Caco-2 (cell line): ENCODE data around the gene CYB5D1. TPM values are rescaled to one million over a fixed set of nuclear protein-coding genes. Genes with fewer than 3 reads are reported as not detected.

Source experiments
- BruUV-seq: library from RNA; stranded (reverse); fragments of 400-500 nt; replicated peaks from 2 replicates; lab custom pipeline; 2021; lab: Mats Ljungman, UMichigan
- CTCF ChIA-PET: fragments of 300-600 bp; sonication (Branson Sonifier 250); formaldehyde crosslinking; loops from one replicate; lab custom pipeline; 2022; ENCODE audit warnings: antibody characterized with exemption; lab: Charles Lee
- POLR2A ChIA-PET: fragments of 300-600 bp; sonication (Branson Sonifier 250); formaldehyde crosslinking; loops from one replicate; lab custom pipeline; 2022; ENCODE audit warnings: antibody characterized with exemption; lab: Charles Lee
- DNase-seq, 2 experiments: peaks; one replicate each; pipeline versions ENCODE4 v3.0.0 to v3.0.0-alpha.2; 2020 to 2022
- H3K27me3 ChIP-seq: replicated peaks from 2 replicates; pipeline ENCODE4 v1.6.0; 2011; ENCODE audit warnings: low read length; ENCODE audit not compliant: control insufficient read depth, insufficient read depth
- H3K36me3 ChIP-seq: 2 replicates; pipeline ENCODE4 v1.5.1; 2011; ENCODE audit warnings: low read length; ENCODE audit not compliant: control insufficient read depth, insufficient read depth
- H3K4me1 ChIP-seq: fragments of 250-450 bp; sonication (Bioruptor Pico); 2 replicates; pipeline ENCODE4 v1.5.1; 2020; ENCODE audit warnings: mild to moderate bottlenecking
- H3K4me3 ChIP-seq: 2 replicates; pipeline ENCODE4 v1.5.1; 2011; ENCODE audit warnings: low read depth, mild to moderate bottlenecking, control low read depth, low read length
- H3K9me3 ChIP-seq: fragments of 250-450 bp; sonication (Bioruptor Pico); 2 replicates; pipeline ENCODE4 v1.5.1; 2020; ENCODE audit warnings: mild to moderate bottlenecking, moderate library complexity
- H3K27ac Mint-ChIP-seq: one replicate; pipeline ENCODE4 v1.8.0; 2022; ENCODE audit warnings: mixed read lengths; ENCODE audit not compliant: unreplicated experiment
- H3K27me3 Mint-ChIP-seq: one replicate; pipeline ENCODE4 v1.8.0; 2022; ENCODE audit warnings: mixed read lengths; ENCODE audit not compliant: insufficient read depth, unreplicated experiment
- H3K36me3 Mint-ChIP-seq: one replicate; pipeline ENCODE4 v1.8.0; 2022; ENCODE audit warnings: mild to moderate bottlenecking, mixed read lengths; ENCODE audit not compliant: insufficient read depth, unreplicated experiment
- H3K4me1 Mint-ChIP-seq: one replicate; pipeline ENCODE4 v1.8.0; 2022; ENCODE audit warnings: low read depth, mixed read lengths; ENCODE audit not compliant: unreplicated experiment
- H3K4me3 Mint-ChIP-seq: one replicate; pipeline ENCODE4 v1.8.0; 2022; ENCODE audit warnings: mild to moderate bottlenecking, moderate library complexity, mixed read lengths; ENCODE audit not compliant: unreplicated experiment
- H3K9me3 Mint-ChIP-seq: one replicate; pipeline ENCODE4 v1.8.0; 2022; ENCODE audit warnings: mixed read lengths; ENCODE audit not compliant: unreplicated experiment
- CTCF ChIP-seq, 2 experiments: fragments of 200-600 bp in 1 of 2; IDR thresholded peaks; 1 replicate in 1 of 2; 2 replicates in 1 of 2; pipeline versions ENCODE4 v1.5.1 to v1.8.0; 2011 to 2022; ENCODE audit warnings: antibody characterized with exemption in 1 of 2, control low read depth in 1 of 2, inconsistent platforms in 1 of 2, low read depth in 1 of 2, low read length in 1 of 2, mild to moderate bottlenecking in 1 of 2, moderate library complexity in 1 of 2; ENCODE audit not compliant: insufficient read depth in 1 of 2, severe bottlenecking in 1 of 2, unreplicated experiment in 1 of 2
- intact Hi-C: fragments of 100-400 bp; cut with micrococcal nuclease; formaldehyde crosslinking; loops from one replicate; pipeline ENCODE4 v1.10.0; 2022; ENCODE audit not compliant: unreplicated experiment
- total RNA-seq: library from RNA; stranded (reverse); gene quantifications from 2 replicates; pipeline ENCODE4 v1.2.3, GENCODE V29; 2022

CYB5D1 gene
- total RNA-seq, 1 experiment from 2014 or later, result 6.1 TPM

GRCh38 chr17:7882068-7882467, 24.3 kb downstream of the CYB5D1 start:
- no peaks in the 10 kb centered on the region for H3K27me3 Mint-ChIP-seq
- Histone ChIP-seq H3K4me3 (no peak overlapping the region), H3K27me3 (no peaks in the 10 kb centered on the region), H3K36me3 (no peaks in the 10 kb centered on the region), H3K4me1 (no peaks in the 10 kb centered on the region), H3K9me3 (no peaks in the 10 kb centered on the region)
- intact Hi-C loops, result no loop called here
- DNase-seq, result no peak
- no peaks in the 10 kb centered on the region for H3K4me1 Mint-ChIP-seq
- no peak overlapping the region for H3K4me3 Mint-ChIP-seq
- no peaks in the 10 kb centered on the region for H3K36me3 Mint-ChIP-seq
- no peaks in the 10 kb centered on the region for H3K9me3 Mint-ChIP-seq
- no TSS peak for BruUV-seq
- ChIA-PET CTCF (no interaction called here), POLR2A (no interaction called here)
- H3K27ac Mint-ChIP-seq, result no peak overlapping the region
- TF ChIP-seq CTCF (IDR thresholded peaks at IDR 0.05; ENCODE audit: insufficient read depth in 1 of 2, low read depth in 1 of 2, low read length in 1 of 2, severe bottlenecking in 1 of 2, unreplicated experiment in 1 of 2), result no peak

- Histone ChIP-seq H3K27me3 (no peaks in the 10 kb centered on the region), H3K36me3 (no peaks in the 10 kb centered on the region), H3K4me3 (no peak overlapping the region), H3K4me1 (no peaks in the 10 kb centered on the region), H3K9me3 (no peaks in the 10 kb centered on the region)
- Mint-ChIP-seq H3K27me3 (no peaks in the 10 kb centered on the region), H3K9me3 (no peaks in the 10 kb centered on the region), H3K4me3 (no peak overlapping the region), H3K27ac (no peak overlapping the region), H3K4me1 (no peaks in the 10 kb centered on the region), H3K36me3 (no peaks in the 10 kb centered on the region)
- ChIA-PET CTCF (no interaction called here), POLR2A (no interaction called here)
- no peak for DNase-seq
- no TSS peak for BruUV-seq
- intact Hi-C loops, result no loop called here
- TF ChIP-seq CTCF (IDR thresholded peaks at IDR 0.05; ENCODE audit: insufficient read depth in 1 of 2, low read depth in 1 of 2, low read length in 1 of 2, severe bottlenecking in 1 of 2, unreplicated experiment in 1 of 2), result no peak
Measured at GRCh38 chr17:7882629-7883028, 24.8 kb downstream of the CYB5D1 start.

- CTCF ChIA-PET, result interaction anchor here (0.6 kb wide), 1 partner anchor 602 kb away, joined by 6 read pairs; the partner anchor contains the start of gene SLC2A4
Measured at GRCh38 chr17:7883781-7884386, 26.1 kb downstream of the CYB5D1 start.

More at GRCh38 chr17:7883781-7884386, 26.1 kb downstream of the CYB5D1 start:
- no peak for DNase-seq
- H3K27ac Mint-ChIP-seq, result no peak overlapping the region
- POLR2A ChIA-PET, result no interaction called here
- Histone ChIP-seq H3K9me3 (no peaks in the 10 kb centered on the region), H3K4me3 (peak overlapping the region; percentile 55), H3K27me3 (no peaks in the 10 kb centered on the region), H3K4me1 (no peaks in the 10 kb centered on the region; the same call in 1 of the 2 replicates), H3K36me3 (no peaks in the 10 kb centered on the region)
- no peaks in the 10 kb centered on the region for H3K9me3 Mint-ChIP-seq
- intact Hi-C loops, result no loop called here
- no peaks in the 10 kb centered on the region for H3K27me3 Mint-ChIP-seq
- H3K4me1 Mint-ChIP-seq, result no peaks in the 10 kb centered on the region
- BruUV-seq, result TSS peak; percentile 16
- peak overlapping the region; percentile 56 for H3K4me3 Mint-ChIP-seq
- TF ChIP-seq CTCF (IDR thresholded peaks at IDR 0.05; ENCODE audit: insufficient read depth in 1 of 2, low read depth in 1 of 2, low read length in 1 of 2, severe bottlenecking in 1 of 2, unreplicated experiment in 1 of 2), result no peak
- H3K36me3 Mint-ChIP-seq, result no peaks in the 10 kb centered on the region
